IMR-90 (cell line): ENCODE results near the gene HK3. TPM values are rescaled to one million over a fixed set of nuclear protein-coding genes. Genes with fewer than 3 reads are reported as not detected.

Experiments used
- ATAC-seq: fragments of 200-7000 bp; cut with Tn5 transposase; 2 replicates; pipeline ENCODE4 v1.9.1; 2020; ENCODE audit warnings: low read depth, mild to moderate bottlenecking, moderate library complexity
- BruUV-seq: library from RNA; stranded (reverse); fragments of 400-500 nt; replicated peaks from 2 replicates; lab custom pipeline; 2021; lab: Mats Ljungman, UMichigan
- CTCF ChIA-PET: fragments of 300-600 bp; formaldehyde crosslinking; extraction: SDS; loops from one replicate; lab custom pipeline; 2021; ENCODE audit warnings: antibody characterized with exemption; lab: Yijun Ruan, JAX
- POLR2A ChIA-PET: fragments of 300-600 bp; sonication (Branson Sonifier 250); formaldehyde crosslinking; loops from one replicate; lab custom pipeline; 2022; ENCODE audit warnings: antibody characterized with exemption; ENCODE audit not compliant: unreplicated experiment; lab: Charles Lee
- DNase-seq: peaks from one replicate; pipeline ENCODE4 v3.0.0; 2013
- H2AFZ ChIP-seq: replicated peaks from 2 replicates; pipeline ENCODE3; 2013; ENCODE audit warnings: low read length, mild to moderate bottlenecking; ENCODE audit not compliant: poor library complexity
- H2AK5ac ChIP-seq: 2 replicates; pipeline ENCODE4 v1.6.1; 2013; ENCODE audit warnings: low read depth, low read length, inconsistent platforms
- H2AK9ac ChIP-seq: replicated peaks from 2 replicates; pipeline ENCODE3; 2013; ENCODE audit warnings: mild to moderate bottlenecking, low read depth, low read length, moderate library complexity; ENCODE audit not compliant: poor library complexity
- H2BK120ac ChIP-seq: 2 replicates; pipeline ENCODE4 v1.6.1; 2013; ENCODE audit warnings: low read depth, low read length, inconsistent platforms
- H2BK15ac ChIP-seq: 3 replicates; pipeline ENCODE4 v1.6.1; 2013; ENCODE audit warnings: low read depth, low read length, inconsistent platforms
- H2BK20ac ChIP-seq: 2 replicates; pipeline ENCODE4 v1.6.1; 2013; ENCODE audit warnings: low read depth, mild to moderate bottlenecking, inconsistent platforms, low read length, moderate library complexity
- H2BK5ac ChIP-seq: 2 replicates; pipeline ENCODE4 v1.6.1; 2013; ENCODE audit warnings: mild to moderate bottlenecking, low read depth, low read length, inconsistent platforms; ENCODE audit not compliant: poor library complexity, severe bottlenecking
- H3K14ac ChIP-seq: replicated peaks from 2 replicates; pipeline ENCODE4 v1.6.1; 2013; ENCODE audit warnings: low read depth, low read length, inconsistent platforms
- H3K18ac ChIP-seq: 2 replicates; pipeline ENCODE4 v1.6.1; 2013; ENCODE audit warnings: low read depth, low read length, control low read depth
- H3K23ac ChIP-seq: 2 replicates; pipeline ENCODE4 v1.6.1; 2013; ENCODE audit warnings: low read depth, low read length, inconsistent platforms
- H3K27ac ChIP-seq: 2 replicates; pipeline ENCODE4 v1.5.1; 2013; ENCODE audit warnings: mild to moderate bottlenecking, control low read depth, low read length; ENCODE audit not compliant: insufficient read depth
- H3K27me3 ChIP-seq: 2 replicates; pipeline ENCODE4 v1.6.1; 2013; ENCODE audit warnings: low read length; ENCODE audit not compliant: control insufficient read depth, insufficient read depth
- H3K36me3 ChIP-seq: 2 replicates; pipeline ENCODE4 v1.6.1; 2013; ENCODE audit warnings: low read length, mixed read lengths; ENCODE audit not compliant: control insufficient read depth, insufficient read depth
- H3K4ac ChIP-seq: 2 replicates; pipeline ENCODE4 v1.6.1; 2013; ENCODE audit warnings: low read depth, low read length, inconsistent platforms
- H3K4me1 ChIP-seq: 2 replicates; pipeline ENCODE4 v1.6.1; 2013; ENCODE audit warnings: low read length, mixed read lengths; ENCODE audit not compliant: control insufficient read depth, insufficient read depth
- H3K4me2 ChIP-seq: 2 replicates; pipeline ENCODE4 v1.6.1; 2013; ENCODE audit warnings: low read depth, mild to moderate bottlenecking, control low read depth, low read length, moderate library complexity
- H3K4me3 ChIP-seq: 2 replicates; pipeline ENCODE4 v1.5.1; 2013; ENCODE audit warnings: low read depth, mild to moderate bottlenecking, control low read depth, low read length, moderate library complexity; ENCODE audit not compliant: insufficient read depth
- H3K56ac ChIP-seq: 2 replicates; pipeline ENCODE4 v1.6.1; 2013; ENCODE audit warnings: low read length, inconsistent platforms; ENCODE audit not compliant: insufficient read depth; ENCODE audit errors: extremely low read depth
- H3K79me1 ChIP-seq, 2 experiments: 2 replicates each; pipeline ENCODE4 v1.6.1; 2013; ENCODE audit warnings: low read length in 2 of 2, inconsistent platforms in 1 of 2, low read depth in 1 of 2
- H3K9ac ChIP-seq: 2 replicates; pipeline ENCODE4 v1.6.1; 2013; ENCODE audit warnings: low read depth, low read length, control low read depth
- H3K9me1 ChIP-seq: 2 replicates; pipeline ENCODE4 v1.6.1; 2013; ENCODE audit warnings: low read length, inconsistent platforms; ENCODE audit not compliant: insufficient read depth
- H3K9me3 ChIP-seq: 2 replicates; pipeline ENCODE4 v1.6.1; 2013; ENCODE audit warnings: low read length; ENCODE audit not compliant: control insufficient read depth, insufficient read depth
- H4K20me1 ChIP-seq: 2 replicates; pipeline ENCODE4 v1.6.1; 2013; ENCODE audit warnings: low read length, inconsistent platforms; ENCODE audit not compliant: insufficient read depth
- H4K5ac ChIP-seq: 2 replicates; pipeline ENCODE4 v1.6.1; 2013; ENCODE audit warnings: mild to moderate bottlenecking, low read depth, low read length, control low read depth
- H4K8ac ChIP-seq, 2 experiments: 2 replicates each; pipeline ENCODE4 v1.6.1; 2013; ENCODE audit warnings: low read depth in 2 of 2, low read length in 2 of 2, control low read depth in 1 of 2, inconsistent platforms in 1 of 2
- H4K91ac ChIP-seq: 2 replicates; pipeline ENCODE4 v1.6.1; 2013; ENCODE audit warnings: low read depth, low read length, inconsistent platforms; ENCODE audit not compliant: insufficient read depth
- BHLHE40 ChIP-seq: fragments of 150-350 bp; IDR thresholded peaks from 2 replicates; pipeline ENCODE4 v1.6.1; 2016; ENCODE audit warnings: mild to moderate bottlenecking, low read depth, low read length
- CEBPB ChIP-seq: IDR thresholded peaks from 2 replicates; pipeline ENCODE4 v1.6.1; 2012; ENCODE audit warnings: low read depth, low read length, improper control_type of control experiment
- CHD1 ChIP-seq: IDR thresholded peaks from 2 replicates; pipeline ENCODE4 v1.6.1; 2012; ENCODE audit warnings: low read depth, low read length, improper control_type of control experiment
- CTCF ChIP-seq: conservative IDR thresholded peaks from 2 replicates; pipeline ENCODE4 v1.5.1; 2012; ENCODE audit warnings: mild to moderate bottlenecking, low read depth, low read length, improper control_type of control experiment
- ELK1 ChIP-seq: fragments of 150-350 bp; IDR thresholded peaks from 2 replicates; pipeline ENCODE4 v1.6.1; 2016; ENCODE audit warnings: low read depth, mild to moderate bottlenecking, low read length, moderate library complexity, borderline replicate concordance
- FOS ChIP-seq: fragments of 150-350 bp; IDR thresholded peaks from 2 replicates; pipeline ENCODE4 v1.6.1; 2016; ENCODE audit warnings: low read depth, low read length
- MAFK ChIP-seq: IDR thresholded peaks from 2 replicates; pipeline ENCODE4 v1.6.1; 2012; ENCODE audit warnings: low read depth, low read length, improper control_type of control experiment
- MAZ ChIP-seq: IDR thresholded peaks from 2 replicates; pipeline ENCODE4 v1.6.1; 2012; ENCODE audit warnings: low read depth, mild to moderate bottlenecking, low read length, improper control_type of control experiment, moderate library complexity, borderline replicate concordance
- MXI1 ChIP-seq: IDR thresholded peaks from 2 replicates; pipeline ENCODE4 v1.6.1; 2012; ENCODE audit warnings: low read depth, mild to moderate bottlenecking, low read length, moderate library complexity, borderline replicate concordance
- NFE2L2 ChIP-seq: fragments of 150-350 bp; IDR thresholded peaks from 2 replicates; pipeline ENCODE4 v1.6.1; 2016; ENCODE audit warnings: low read depth, mild to moderate bottlenecking, low read length
- POLR2A ChIP-seq: IDR thresholded peaks from 2 replicates; pipeline ENCODE4 v1.6.1; 2012; ENCODE audit warnings: mild to moderate bottlenecking, low read depth, low read length
- RAD21 ChIP-seq: IDR thresholded peaks from 2 replicates; pipeline ENCODE4 v1.6.1; 2012; ENCODE audit warnings: low read length, improper control_type of control experiment
- RCOR1 ChIP-seq: IDR thresholded peaks from 2 replicates; pipeline ENCODE4 v1.6.1; 2012; ENCODE audit warnings: mild to moderate bottlenecking, low read length, improper control_type of control experiment; ENCODE audit not compliant: insufficient replicate concordance
- RFX5 ChIP-seq: IDR thresholded peaks from 2 replicates; pipeline ENCODE4 v1.8.0; 2012; ENCODE audit warnings: low read depth, mild to moderate bottlenecking, low read length, moderate library complexity
- SMC3 ChIP-seq: fragments of 150-350 bp; IDR thresholded peaks from 2 replicates; pipeline ENCODE4 v1.6.1; 2016; ENCODE audit warnings: low read depth, mild to moderate bottlenecking, antibody characterized with exemption, low read length, moderate library complexity
- USF2 ChIP-seq: fragments of 150-350 bp; IDR thresholded peaks from 2 replicates; pipeline ENCODE4 v1.6.1; 2017; ENCODE audit warnings: mild to moderate bottlenecking, antibody characterized with exemption, low read length, low read depth
- WGBS, 2 experiments: methylation state at CpG; one replicate each; pipeline versions ENCODE4 v1.1.5 to v1.1.7; 2013; ENCODE audit warnings: missing lambda C conversion rate in 2 of 2; ENCODE audit not compliant: insufficient read length in 1 of 2; ENCODE audit errors: extremely low coverage in 2 of 2; 5-methylcytosine and 5-hydroxymethylcytosine counted together
- dilution Hi-C: fragments of 300-500 bp; cut with HindIII; formaldehyde crosslinking; loops from one replicate; pipeline ENCODE4 v1.14.3; 2018; ENCODE audit warnings: low sequenced_read_pairs; ENCODE audit not compliant: unreplicated experiment
- in situ Hi-C: fragments of 300-500 bp; cut with MboI; formaldehyde crosslinking; loops from 3 replicates; pipeline ENCODE4 v1.14.3; 2019; ENCODE audit warnings: low sequenced_read_pairs, inconsistent platforms, mixed read lengths
- intact Hi-C: fragments of 100-400 bp; cut with micrococcal nuclease; formaldehyde crosslinking; loops from 2 replicates; pipeline ENCODE4 v1.10.0; 2022
- polyA plus RNA-seq, 3 experiments: library from polyadenylated mRNA; depleted of rRNA; stranded (reverse); fragments of >200 nt; gene quantifications; 2 replicates each; pipeline ENCODE4 v1.2.3, GENCODE V29; 2012; ENCODE audit warnings: low replicate concordance in 1 of 3
- total RNA-seq: library from RNA; depleted of rRNA; stranded (reverse); fragments of >200 nt; gene quantifications from 2 replicates; pipeline ENCODE4 v1.2.3, GENCODE V29; 2012

The HK3 gene
- total and polyA plus RNA-seq, 2 of the 4 experiments (the other 2 are of a cell fraction): not detected

- H2AK5ac ChIP-seq: no peak overlapping the region
- no peak overlapping the region for H4K5ac ChIP-seq
- H3K36me3 ChIP-seq: peaks cover 23% of the 10 kb centered on the region
- H2AK9ac ChIP-seq: no peak overlapping the region
- POLR2A ChIA-PET: no interaction called here
- no peak overlapping the region for H3K23ac ChIP-seq
- intact Hi-C loops (no loop called here), dilution Hi-C loops (no loop called here), in situ Hi-C loops (no loop called here)
- no peak overlapping the region for H2AFZ ChIP-seq
- 100% methylated on average over 1 of the region's 7 CpGs; no CpG with 5 or more reads in 1 of the 2 experiments for WGBS, 2 experiments
- H2BK15ac ChIP-seq: no peak overlapping the region
- no peaks in the 10 kb centered on the region for H3K9me3 ChIP-seq
- no peak overlapping the region for H4K8ac ChIP-seq
- H2BK20ac ChIP-seq: no peak overlapping the region
- H4K91ac ChIP-seq: no peak overlapping the region
- BruUV-seq: no TSS peak
- ATAC-seq (no peak), DNase-seq (no peak)
- no peak overlapping the region for H3K18ac ChIP-seq
- no peaks in the 10 kb centered on the region for H4K20me1 ChIP-seq
- no peak overlapping the region for H3K9ac ChIP-seq
- H2BK5ac ChIP-seq: no peak overlapping the region
- H3K4me1 ChIP-seq: no peaks in the 10 kb centered on the region
- no peak overlapping the region for H3K4ac ChIP-seq
- no peak overlapping the region for H3K56ac ChIP-seq
- H3K79me1 ChIP-seq: peaks cover 3 to 8% of the 10 kb centered on the region in 2 experiments; a peak in 3 of 4 replicates
- no peak overlapping the region for H3K27ac ChIP-seq
- CTCF ChIA-PET: interaction anchor here (1.2 to 1.5 kb wide), 2 partner anchors 12 to 18 kb away, joined by 3 to 6 read pairs; no protein-coding TSS in a partner anchor
- no peaks in the 10 kb centered on the region for H3K9me1 ChIP-seq
- no peaks in the 10 kb centered on the region for H3K27me3 ChIP-seq
- no peak for TF ChIP-seq CHD1
- TF ChIP-seq MAZ: no peak
- TF ChIP-seq RFX5: no peak
- TF ChIP-seq CEBPB: no peak
- no peak for TF ChIP-seq ELK1
- TF ChIP-seq SMC3: no peak
- TF ChIP-seq RAD21: no peak
- TF ChIP-seq MAFK: no peak
- no peak for TF ChIP-seq FOS
- TF ChIP-seq CTCF: no peak
- TF ChIP-seq MXI1: no peak
- no peak for TF ChIP-seq NFE2L2
- TF ChIP-seq RCOR1: no peak
- no peak for TF ChIP-seq USF2
- TF ChIP-seq POLR2A: no peak
- TF ChIP-seq BHLHE40: no peak
- no peak overlapping the region for H3K4me3 ChIP-seq
- H3K14ac ChIP-seq: no peak overlapping the region
- H2BK120ac ChIP-seq: no peak overlapping the region
- no peak overlapping the region for H3K4me2 ChIP-seq
Observed at GRCh38 chr5:176934309-176934930, 35.3 kb upstream of the HK3 start.
